ENCODE measurements around the gene HSPA12B. TPM values are rescaled to one million over a fixed set of nuclear protein-coding genes. Genes with fewer than 3 reads are reported as not detected.

HSPA12B gene
- total and polyA plus RNA-seq, 2 of the 13 experiments (the other 11 are each of a cell fraction or from before 2014, with no cell fraction given): 0.01 TPM; not detected in 1

DNA sequence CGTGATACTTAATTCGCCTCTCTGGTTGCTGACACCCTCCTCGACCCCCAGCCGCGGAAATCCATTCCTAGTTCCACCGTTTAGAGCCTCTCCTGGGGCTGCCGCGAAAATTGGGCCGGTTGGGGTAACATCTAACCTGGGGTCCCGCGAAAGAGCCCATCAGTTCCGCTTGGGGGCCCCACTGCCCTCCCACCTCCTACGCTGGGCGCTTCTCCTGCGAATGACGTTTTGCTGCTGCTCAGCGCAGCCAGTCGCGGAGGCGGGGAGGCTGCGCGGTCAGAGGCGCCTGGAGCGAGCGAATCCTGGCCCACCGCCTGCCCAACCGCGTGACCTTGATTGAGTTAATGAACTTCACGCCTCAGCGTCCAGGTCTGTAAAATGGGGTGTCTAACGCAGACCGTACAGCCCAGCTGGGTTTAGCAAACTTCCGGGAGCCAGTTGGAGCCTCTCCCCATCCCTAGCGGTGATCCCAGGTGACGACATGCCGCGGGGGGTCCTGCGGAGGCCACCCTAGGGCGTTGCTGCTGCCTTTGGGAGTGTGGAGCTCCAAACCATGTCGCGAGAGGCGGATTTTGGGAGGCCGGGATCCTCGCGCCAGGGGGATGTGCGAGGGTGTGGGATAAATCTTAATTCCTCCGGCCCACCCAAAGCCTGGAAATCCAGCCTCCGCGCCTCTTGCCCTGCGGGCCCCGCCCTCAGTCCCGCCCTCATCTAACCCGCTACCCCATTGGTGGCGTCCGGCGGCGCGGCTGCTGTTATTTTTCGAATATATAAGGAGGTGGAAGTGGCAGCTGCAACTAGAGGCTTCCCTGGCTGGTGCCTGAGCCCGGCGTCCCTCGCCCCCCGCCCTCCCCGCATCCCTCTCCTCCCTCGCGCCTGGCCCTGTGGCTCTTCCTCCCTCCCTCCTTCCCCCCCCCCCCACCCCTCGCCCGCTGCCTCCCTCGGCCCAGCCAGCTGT, 63.3 kb downstream of the HSPA12B start, which contains the start of gene CDC25B (continued):
- TF ChIP-seq ADNP (CRISPR knock-in tag; IDR thresholded peaks at IDR 0.05) (peak; percentile 90), ZNF552 (CRISPR knock-in tag; IDR thresholded peaks at IDR 0.05; ENCODE audit: borderline replicate concordance) (no peak), SMYD3 (CRISPR knock-in tag; IDR thresholded peaks at IDR 0.05) (no peak), JDP2 (CRISPR knock-in tag; IDR thresholded peaks at IDR 0.05; ENCODE audit: borderline replicate concordance) (no peak), GATAD1 (CRISPR knock-in tag; IDR thresholded peaks at IDR 0.05) (peak; percentile 53), KLF11 (CRISPR knock-in tag; IDR thresholded peaks at IDR 0.05) (no peak), TGIF2 (CRISPR knock-in tag; IDR thresholded peaks at IDR 0.05) (peak; percentile 31; the same call in 1 of the 2 replicates), THAP11 (CRISPR knock-in tag; IDR thresholded peaks at IDR 0.05) (peak; percentile 59; the same call in 1 of the 2 replicates), ZNF451 (CRISPR knock-in tag; IDR thresholded peaks at IDR 0.05) (peak; percentile 71), GLI4 (CRISPR knock-in tag; IDR thresholded peaks at IDR 0.05; ENCODE audit: borderline replicate concordance) (no peak), ZNF768 (CRISPR knock-in tag; IDR thresholded peaks at IDR 0.05) (peak; percentile 65; the same call in 1 of the 2 replicates), ZNF652 (CRISPR knock-in tag; IDR thresholded peaks at IDR 0.05; ENCODE audit: borderline replicate concordance, low read depth) (no peak), ZFP90 (CRISPR knock-in tag; IDR thresholded peaks at IDR 0.05; ENCODE audit: borderline replicate concordance) (peak; percentile 60; the same call in 1 of the 2 replicates), ZNF225 (CRISPR knock-in tag; IDR thresholded peaks at IDR 0.05) (peak; percentile 92; the same call in 1 of the 2 replicates)
- TF ChIP-seq, protein P1, sequence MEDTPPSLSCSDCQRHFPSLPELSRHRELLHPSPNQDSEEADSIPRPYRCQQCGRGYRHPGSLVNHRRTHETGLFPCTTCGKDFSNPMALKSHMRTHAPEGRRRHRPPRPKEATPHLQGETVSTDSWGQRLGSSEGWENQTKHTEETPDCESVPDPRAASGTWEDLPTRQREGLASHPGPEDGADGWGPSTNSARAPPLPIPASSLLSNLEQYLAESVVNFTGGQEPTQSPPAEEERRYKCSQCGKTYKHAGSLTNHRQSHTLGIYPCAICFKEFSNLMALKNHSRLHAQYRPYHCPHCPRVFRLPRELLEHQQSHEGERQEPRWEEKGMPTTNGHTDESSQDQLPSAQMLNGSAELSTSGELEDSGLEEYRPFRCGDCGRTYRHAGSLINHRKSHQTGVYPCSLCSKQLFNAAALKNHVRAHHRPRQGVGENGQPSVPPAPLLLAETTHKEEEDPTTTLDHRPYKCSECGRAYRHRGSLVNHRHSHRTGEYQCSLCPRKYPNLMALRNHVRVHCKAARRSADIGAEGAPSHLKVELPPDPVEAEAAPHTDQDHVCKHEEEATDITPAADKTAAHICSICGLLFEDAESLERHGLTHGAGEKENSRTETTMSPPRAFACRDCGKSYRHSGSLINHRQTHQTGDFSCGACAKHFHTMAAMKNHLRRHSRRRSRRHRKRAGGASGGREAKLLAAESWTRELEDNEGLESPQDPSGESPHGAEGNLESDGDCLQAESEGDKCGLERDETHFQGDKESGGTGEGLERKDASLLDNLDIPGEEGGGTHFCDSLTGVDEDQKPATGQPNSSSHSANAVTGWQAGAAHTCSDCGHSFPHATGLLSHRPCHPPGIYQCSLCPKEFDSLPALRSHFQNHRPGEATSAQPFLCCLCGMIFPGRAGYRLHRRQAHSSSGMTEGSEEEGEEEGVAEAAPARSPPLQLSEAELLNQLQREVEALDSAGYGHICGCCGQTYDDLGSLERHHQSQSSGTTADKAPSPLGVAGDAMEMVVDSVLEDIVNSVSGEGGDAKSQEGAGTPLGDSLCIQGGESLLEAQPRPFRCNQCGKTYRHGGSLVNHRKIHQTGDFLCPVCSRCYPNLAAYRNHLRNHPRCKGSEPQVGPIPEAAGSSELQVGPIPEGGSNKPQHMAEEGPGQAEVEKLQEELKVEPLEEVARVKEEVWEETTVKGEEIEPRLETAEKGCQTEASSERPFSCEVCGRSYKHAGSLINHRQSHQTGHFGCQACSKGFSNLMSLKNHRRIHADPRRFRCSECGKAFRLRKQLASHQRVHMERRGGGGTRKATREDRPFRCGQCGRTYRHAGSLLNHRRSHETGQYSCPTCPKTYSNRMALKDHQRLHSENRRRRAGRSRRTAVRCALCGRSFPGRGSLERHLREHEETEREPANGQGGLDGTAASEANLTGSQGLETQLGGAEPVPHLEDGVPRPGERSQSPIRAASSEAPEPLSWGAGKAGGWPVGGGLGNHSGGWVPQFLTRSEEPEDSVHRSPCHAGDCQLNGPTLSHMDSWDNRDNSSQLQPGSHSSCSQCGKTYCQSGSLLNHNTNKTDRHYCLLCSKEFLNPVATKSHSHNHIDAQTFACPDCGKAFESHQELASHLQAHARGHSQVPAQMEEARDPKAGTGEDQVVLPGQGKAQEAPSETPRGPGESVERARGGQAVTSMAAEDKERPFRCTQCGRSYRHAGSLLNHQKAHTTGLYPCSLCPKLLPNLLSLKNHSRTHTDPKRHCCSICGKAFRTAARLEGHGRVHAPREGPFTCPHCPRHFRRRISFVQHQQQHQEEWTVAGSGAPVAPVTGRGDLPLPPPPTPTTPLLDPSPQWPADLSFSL (CRISPR knock-in tag; IDR thresholded peaks at IDR 0.05): no peak
- TF ChIP-seq, protein P2, sequence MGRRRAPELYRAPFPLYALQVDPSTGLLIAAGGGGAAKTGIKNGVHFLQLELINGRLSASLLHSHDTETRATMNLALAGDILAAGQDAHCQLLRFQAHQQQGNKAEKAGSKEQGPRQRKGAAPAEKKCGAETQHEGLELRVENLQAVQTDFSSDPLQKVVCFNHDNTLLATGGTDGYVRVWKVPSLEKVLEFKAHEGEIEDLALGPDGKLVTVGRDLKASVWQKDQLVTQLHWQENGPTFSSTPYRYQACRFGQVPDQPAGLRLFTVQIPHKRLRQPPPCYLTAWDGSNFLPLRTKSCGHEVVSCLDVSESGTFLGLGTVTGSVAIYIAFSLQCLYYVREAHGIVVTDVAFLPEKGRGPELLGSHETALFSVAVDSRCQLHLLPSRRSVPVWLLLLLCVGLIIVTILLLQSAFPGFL (CRISPR knock-in tag; IDR thresholded peaks at IDR 0.05): no peak
- TF ChIP-seq, protein P3, sequence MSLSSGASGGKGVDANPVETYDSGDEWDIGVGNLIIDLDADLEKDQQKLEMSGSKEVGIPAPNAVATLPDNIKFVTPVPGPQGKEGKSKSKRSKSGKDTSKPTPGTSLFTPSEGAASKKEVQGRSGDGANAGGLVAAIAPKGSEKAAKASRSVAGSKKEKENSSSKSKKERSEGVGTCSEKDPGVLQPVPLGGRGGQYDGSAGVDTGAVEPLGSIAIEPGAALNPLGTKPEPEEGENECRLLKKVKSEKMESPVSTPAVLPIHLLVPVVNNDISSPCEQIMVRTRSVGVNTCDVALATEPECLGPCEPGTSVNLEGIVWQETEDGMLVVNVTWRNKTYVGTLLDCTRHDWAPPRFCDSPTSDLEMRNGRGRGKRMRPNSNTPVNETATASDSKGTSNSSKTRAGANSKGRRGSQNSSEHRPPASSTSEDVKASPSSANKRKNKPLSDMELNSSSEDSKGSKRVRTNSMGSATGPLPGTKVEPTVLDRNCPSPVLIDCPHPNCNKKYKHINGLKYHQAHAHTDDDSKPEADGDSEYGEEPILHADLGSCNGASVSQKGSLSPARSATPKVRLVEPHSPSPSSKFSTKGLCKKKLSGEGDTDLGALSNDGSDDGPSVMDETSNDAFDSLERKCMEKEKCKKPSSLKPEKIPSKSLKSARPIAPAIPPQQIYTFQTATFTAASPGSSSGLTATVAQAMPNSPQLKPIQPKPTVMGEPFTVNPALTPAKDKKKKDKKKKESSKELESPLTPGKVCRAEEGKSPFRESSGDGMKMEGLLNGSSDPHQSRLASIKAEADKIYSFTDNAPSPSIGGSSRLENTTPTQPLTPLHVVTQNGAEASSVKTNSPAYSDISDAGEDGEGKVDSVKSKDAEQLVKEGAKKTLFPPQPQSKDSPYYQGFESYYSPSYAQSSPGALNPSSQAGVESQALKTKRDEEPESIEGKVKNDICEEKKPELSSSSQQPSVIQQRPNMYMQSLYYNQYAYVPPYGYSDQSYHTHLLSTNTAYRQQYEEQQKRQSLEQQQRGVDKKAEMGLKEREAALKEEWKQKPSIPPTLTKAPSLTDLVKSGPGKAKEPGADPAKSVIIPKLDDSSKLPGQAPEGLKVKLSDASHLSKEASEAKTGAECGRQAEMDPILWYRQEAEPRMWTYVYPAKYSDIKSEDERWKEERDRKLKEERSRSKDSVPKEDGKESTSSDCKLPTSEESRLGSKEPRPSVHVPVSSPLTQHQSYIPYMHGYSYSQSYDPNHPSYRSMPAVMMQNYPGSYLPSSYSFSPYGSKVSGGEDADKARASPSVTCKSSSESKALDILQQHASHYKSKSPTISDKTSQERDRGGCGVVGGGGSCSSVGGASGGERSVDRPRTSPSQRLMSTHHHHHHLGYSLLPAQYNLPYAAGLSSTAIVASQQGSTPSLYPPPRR (CRISPR knock-in tag; IDR thresholded peaks at IDR 0.05; ENCODE audit: borderline replicate concordance): peak; percentile 50; the same call in 1 of the 2 replicates

Measured in HepG2 (cell line).